SH-SY5Y (cell line): ENCODE results near the gene SELENOT.

Source experiments
- GATA2 ChIP-seq: IDR thresholded peaks from 2 replicates; pipeline ENCODE4 v1.6.1; 2011; ENCODE audit warnings: mild to moderate bottlenecking, low read depth, low read length
- GATA3 ChIP-seq: IDR thresholded peaks from 2 replicates; pipeline ENCODE4 v1.6.1; 2011; ENCODE audit warnings: low read depth, mild to moderate bottlenecking, low read length, moderate library complexity

Gene SELENOT

GRCh38 chr3:150603153-150603979 is at the start of gene SELENOT:
TSS of gene SELENOT (plus strand) at chr3:150603321. CDS start at chr3:150603363, 42 bp downstream.
- TF ChIP-seq GATA2 (peak; percentile 14; the same call in 1 of the 2 replicates), GATA3 (no peak)

- TF ChIP-seq GATA2: no peak
- TF ChIP-seq GATA3: no peak
These were observed 47.2 kb upstream of the SELENOT start for GRCh38 chr3:150555859-150556436.

- TF ChIP-seq GATA3: no peak
- no peak for TF ChIP-seq GATA2
These were observed 46.3 kb upstream of the SELENOT start for GRCh38 chr3:150556792-150557191.

- no peak for TF ChIP-seq GATA2
- no peak for TF ChIP-seq GATA3
These were observed 45.4 kb upstream of the SELENOT start for GRCh38 chr3:150557725-150558124.

- TF ChIP-seq GATA3 (no peak), GATA2 (no peak)
These were observed 38.9 kb upstream of the SELENOT start for GRCh38 chr3:150564243-150564642.

- TF ChIP-seq GATA3 (no peak), GATA2 (no peak)
These were observed 35.8 kb upstream of the SELENOT start for GRCh38 chr3:150567328-150567727.

- no peak for TF ChIP-seq GATA2
- TF ChIP-seq GATA3: no peak
These were observed 25.3 kb upstream of the SELENOT start for GRCh38 chr3:150577855-150578254.

GRCh38 chr3:150581174-150581573 is 21.9 kb upstream of the SELENOT start:
- TF ChIP-seq GATA2: no peak
- TF ChIP-seq GATA3: no peak

GRCh38 chr3:150582620-150583019 is 20.5 kb upstream of the SELENOT start:
- TF ChIP-seq GATA2: no peak
- TF ChIP-seq GATA3: no peak

- no peak for TF ChIP-seq GATA3
- TF ChIP-seq GATA2: no peak
These were observed 20.1 kb upstream of the SELENOT start for GRCh38 chr3:150583028-150583427.

- TF ChIP-seq GATA2 (no peak), GATA3 (no peak)
These were observed 14.9 kb upstream of the SELENOT start for GRCh38 chr3:150588027-150588830.

- TF ChIP-seq GATA3: no peak
- TF ChIP-seq GATA2: no peak
These were observed 13.4 kb upstream of the SELENOT start for GRCh38 chr3:150589759-150590158.

- TF ChIP-seq GATA3 (no peak), GATA2 (no peak)
These were observed 9.0 kb upstream of the SELENOT start for GRCh38 chr3:150594150-150594549.

- TF ChIP-seq GATA3 (no peak), GATA2 (no peak)
These were observed 5.5 kb upstream of the SELENOT start for GRCh38 chr3:150597646-150598045.
